ENCODE data around the gene PPP1R3D. TPM values are rescaled to one million over a fixed set of nuclear protein-coding genes. Genes with fewer than 3 reads are reported as not detected.

PPP1R3D gene
- total and polyA plus RNA-seq, 2 of the 13 experiments (the other 11 are each of a cell fraction or from before 2014, with no cell fraction given): 1.2 to 3.7 TPM

- TF ChIP-seq MATR3 (CRISPR knock-in tag; IDR thresholded peaks at IDR 0.05): no peak
- TF ChIP-seq KLF6 (CRISPR knock-in tag; IDR thresholded peaks at IDR 0.05): peak; percentile 81; the same call in 1 of the 2 replicates
- peak; percentile 96 for TF ChIP-seq YEATS4 (CRISPR knock-in tag; IDR thresholded peaks at IDR 0.05; ENCODE audit: borderline replicate concordance)
- TF ChIP-seq ZNF550 (CRISPR knock-in tag; IDR thresholded peaks at IDR 0.05; ENCODE audit: borderline replicate concordance): no peak; the same call in 1 of the 2 replicates
- peak; percentile 58; the same call in 1 of the 2 replicates for TF ChIP-seq ZNF772 (CRISPR knock-in tag; IDR thresholded peaks at IDR 0.05)
- TF ChIP-seq CBX2 (IDR thresholded peaks at IDR 0.05; ENCODE audit: low read depth, low read length): no peak
- 0 out of 2 replicates have a peak, but pooled peaks have one; percentile 35 for TF ChIP-seq CBX2 (CRISPR knock-in tag; IDR thresholded peaks at IDR 0.05; ENCODE audit: low read depth)
- no peak; the same call in 1 of the 2 replicates for TF ChIP-seq NFYC (CRISPR knock-in tag; IDR thresholded peaks at IDR 0.05)
- TF ChIP-seq ZBTB44 (CRISPR knock-in tag; IDR thresholded peaks at IDR 0.05): 0 out of 2 replicates have a peak, but pooled peaks have one; percentile 64
- TF ChIP-seq ATRX (CRISPR knock-in tag; IDR thresholded peaks at IDR 0.05; ENCODE audit: borderline replicate concordance): no peak
- peak; percentile 73 for TF ChIP-seq GABPB1 (CRISPR knock-in tag; IDR thresholded peaks at IDR 0.05)
- no peak for TF ChIP-seq ZNF530 (CRISPR knock-in tag; IDR thresholded peaks at IDR 0.05; ENCODE audit: low read depth)
- TF ChIP-seq, protein P1, sequence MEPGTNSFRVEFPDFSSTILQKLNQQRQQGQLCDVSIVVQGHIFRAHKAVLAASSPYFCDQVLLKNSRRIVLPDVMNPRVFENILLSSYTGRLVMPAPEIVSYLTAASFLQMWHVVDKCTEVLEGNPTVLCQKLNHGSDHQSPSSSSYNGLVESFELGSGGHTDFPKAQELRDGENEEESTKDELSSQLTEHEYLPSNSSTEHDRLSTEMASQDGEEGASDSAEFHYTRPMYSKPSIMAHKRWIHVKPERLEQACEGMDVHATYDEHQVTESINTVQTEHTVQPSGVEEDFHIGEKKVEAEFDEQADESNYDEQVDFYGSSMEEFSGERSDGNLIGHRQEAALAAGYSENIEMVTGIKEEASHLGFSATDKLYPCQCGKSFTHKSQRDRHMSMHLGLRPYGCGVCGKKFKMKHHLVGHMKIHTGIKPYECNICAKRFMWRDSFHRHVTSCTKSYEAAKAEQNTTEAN (CRISPR knock-in tag; conservative IDR thresholded peaks at IDR 0.05): no peak; the same call in 1 of the 2 replicates
- TF ChIP-seq CTCF (CRISPR knock-in tag; IDR thresholded peaks at IDR 0.05): peak; percentile 57
- TF ChIP-seq BRF2 (CRISPR knock-in tag; IDR thresholded peaks at IDR 0.05): peak; percentile 90
- peak; percentile 49 for TF ChIP-seq KAT7 (CRISPR knock-in tag; IDR thresholded peaks at IDR 0.05; ENCODE audit: borderline replicate concordance)
- TF ChIP-seq ZNF556 (CRISPR knock-in tag; IDR thresholded peaks at IDR 0.05; ENCODE audit: borderline replicate concordance): peak; percentile 99
- TF ChIP-seq EP300 (IDR thresholded peaks at IDR 0.05; ENCODE audit: low read depth in 2 of 2, low read length in 2 of 2): peak in 1 of 2 experiments; percentile 59; a peak in 2 of 4 replicates
- TF ChIP-seq EP300 (CRISPR knock-in tag; IDR thresholded peaks at IDR 0.05; ENCODE audit: borderline replicate concordance): no peak
- no peak; the same call in 1 of the 2 replicates for TF ChIP-seq ETV5 (CRISPR knock-in tag; IDR thresholded peaks at IDR 0.05; ENCODE audit: borderline replicate concordance)
- TF ChIP-seq KLF16 (CRISPR knock-in tag; IDR thresholded peaks at IDR 0.05): peak in 1 of 2 experiments; percentile 26; a peak in 2 of 4 replicates
- TF ChIP-seq MBD4 (IDR thresholded peaks at IDR 0.05; ENCODE audit: borderline replicate concordance, low read length): no peak
- no peak; the same call in 1 of the 2 replicates for TF ChIP-seq FOXJ3 (CRISPR knock-in tag; IDR thresholded peaks at IDR 0.05; ENCODE audit: borderline replicate concordance)
- 0 out of 2 replicates have a peak, but pooled peaks have one; percentile 36 for TF ChIP-seq ZNF713 (CRISPR knock-in tag; IDR thresholded peaks at IDR 0.05)
These were observed at the start of gene PPP1R3D, which contains the start of gene FAM217B (continued) for GRCh38 chr20:59940129-59940955.

Data from HepG2 (cell line).